GM12878 (cell line): ENCODE results near the gene CFAP61. TPM values are rescaled to one million over a fixed set of nuclear protein-coding genes. Genes with fewer than 3 reads are reported as not detected.

Source experiments
- CUX1 ChIP-seq: IDR thresholded peaks from 2 replicates; pipeline ENCODE4 v1.6.1; 2012; ENCODE audit warnings: improper control_type of control experiment, low read depth, low read length; ENCODE audit not compliant: insufficient replicate concordance
- IKZF2 ChIP-seq, 2 experiments: fragments of 450-650 bp; IDR thresholded peaks; 2 replicates each; pipeline ENCODE4 v1.6.1; 2017; ENCODE audit warnings: mild to moderate bottlenecking in 2 of 2, moderate library complexity in 2 of 2
- TBL1XR1 ChIP-seq: IDR thresholded peaks from 2 replicates; pipeline ENCODE4 v1.6.1; 2012; ENCODE audit warnings: low read depth, low read length, improper control_type of control experiment
- ZNF687 ChIP-seq: fragments of 450-650 bp; IDR thresholded peaks from 2 replicates; pipeline ENCODE4 v1.6.1; 2017; ENCODE audit warnings: mild to moderate bottlenecking, moderate library complexity
- polyA plus RNA-seq, 11 experiments: library from polyadenylated mRNA; depleted of rRNA in 4 of 11; unstranded in 6 of 11; stranded (reverse) in 5 of 11; fragments of >200 nt; fragmentation: Nextera tagmentation in 4 of 11; fragmentation: Illumina TruSeq in 1 of 11; extraction: Ambion mirVana in 4 of 11; extraction: Trizol in 1 of 11; gene quantifications; 1 replicate in 1 of 11; 2 replicates in 10 of 11; pipeline versions ENCODE4 v1.2.1 to v1.2.3, GENCODE V29; 2011 to 2016; ENCODE audit warnings: inconsistent platforms in 2 of 11, missing spikeins in 2 of 11, low read depth in 1 of 11
- total RNA-seq, 4 experiments: library from RNA; depleted of rRNA in 3 of 4; stranded (reverse); fragments of >200 nt in 3 of 4; fragmentation: Illumina TruSeq in 1 of 4; extraction: Trizol in 1 of 4; gene quantifications; 2 replicates each; pipeline versions ENCODE4 v1.2.1 to v1.2.3, GENCODE V29; 2013 to 2021

CFAP61 gene
- total and polyA plus RNA-seq, 10 of the 15 experiments (the other 5 are each of a cell fraction or from before 2014, with no cell fraction given) = 0.11 to 0.41 (median 0.24) TPM; not detected in 7

- TF ChIP-seq ZNF687 = no peak
- TF ChIP-seq TBL1XR1 = no peak
- no peak for TF ChIP-seq IKZF2 (IDR thresholded peaks at IDR 0.05)
- no peak for TF ChIP-seq CUX1
Observed at GRCh38 chr20:20297181-20297580, 244.8 kb downstream of the CFAP61 start (continued).
